Activated CD4-positive, alpha-beta T cell treated with anti-CD3 and anti-CD28 coated beads, Interleukin-2, amount 50 U/mL, for 16 hours (primary cell): ENCODE measurements around the gene HSD17B3.
A peak's percentile ranks its signal among the peaks of the same experiment; 100 is the strongest.
"Not testable (repeated sequence)": the region's sequence is repeated elsewhere in the genome, so short reads cannot be mapped to it uniquely, and the experiment has no call there.

Experiments used
- DNase-seq: peaks from one replicate; pipeline ENCODE4 v3.0.0-alpha.2; 2020

The HSD17B3 gene

GRCh38 chr9:96305171-96305570 is 3.2 kb upstream of the HSD17B3 start:
- no peak for DNase-seq

GRCh38 chr9:96304230-96304629 is 2.3 kb upstream of the HSD17B3 start:
- no peak for DNase-seq

- DNase-seq = no peak
Observed at GRCh38 chr9:96299823-96300222, 2.2 kb downstream of the HSD17B3 start.

GRCh38 chr9:96294159-96294545 is 7.8 kb downstream of the HSD17B3 start:
- no peak for DNase-seq

GRCh38 chr9:96293498-96294158 is 8.3 kb downstream of the HSD17B3 start:
- DNase-seq = no peak

GRCh38 chr9:96289392-96289791 is 12.6 kb downstream of the HSD17B3 start:
- DNase-seq = no peak

GRCh38 chr9:96281641-96282040 is 20.3 kb downstream of the HSD17B3 start:
- DNase-seq = no peak

- DNase-seq = no peak
Observed at GRCh38 chr9:96279932-96280331, 22.0 kb downstream of the HSD17B3 start.

GRCh38 chr9:96274939-96275338 is 27.0 kb downstream of the HSD17B3 start:
- no peak for DNase-seq

- DNase-seq = no peak
Observed at GRCh38 chr9:96270236-96270744, 31.7 kb downstream of the HSD17B3 start.

GRCh38 chr9:96258967-96259366 is 43.0 kb downstream of the HSD17B3 start:
- no peak for DNase-seq

- DNase-seq = no peak
Observed at GRCh38 chr9:96256800-96257199, 45.2 kb downstream of the HSD17B3 start.

- DNase-seq = no peak
Observed at GRCh38 chr9:96255698-96256097, 46.3 kb downstream of the HSD17B3 start.

GRCh38 chr9:96253059-96253696 is 48.8 kb downstream of the HSD17B3 start:
- DNase-seq = no peak

GRCh38 chr9:96251451-96251850 is 50.5 kb downstream of the HSD17B3 start:
- DNase-seq = no peak

GRCh38 chr9:96249746-96250145 is 52.2 kb downstream of the HSD17B3 start:
- DNase-seq = no peak

GRCh38 chr9:96246267-96246671 is 55.7 kb downstream of the HSD17B3 start:
- no peak for DNase-seq

GRCh38 chr9:96245399-96245798 is 56.6 kb downstream of the HSD17B3 start:
- no peak for DNase-seq

GRCh38 chr9:96243778-96244177 is 58.2 kb downstream of the HSD17B3 start:
- no peak for DNase-seq

GRCh38 chr9:96242811-96243210 is 59.2 kb downstream of the HSD17B3 start:
- DNase-seq = no peak

- DNase-seq = peak; percentile 85
Observed at GRCh38 chr9:96241391-96241809, 60.6 kb downstream of the HSD17B3 start.

GRCh38 chr9:96236854-96237550 is 65.0 kb downstream of the HSD17B3 start:
- DNase-seq = no peak

- not testable (repeated sequence) for DNase-seq
Observed at GRCh38 chr9:96236337-96236736, 65.6 kb downstream of the HSD17B3 start.
